WTC11 (cell line): ENCODE results near the gene RNF19B. TPM values are rescaled to one million over a fixed set of nuclear protein-coding genes. Genes with fewer than 3 reads are reported as not detected.

Source experiments
- ATAC-seq: fragments of 200-7000 bp; cut with Tn5 transposase; 2 replicates; pipeline ENCODE4 v1.10.0; 2021; ENCODE audit warnings: mild to moderate bottlenecking, moderate library complexity
- CTCF ChIA-PET: fragments of 300-600 bp; sonication (Branson Sonifier 250); formaldehyde crosslinking; loops from one replicate; lab custom pipeline; 2021; ENCODE audit warnings: antibody characterized with exemption; lab: Charles Lee
- POLR2A ChIA-PET: fragments of 350-600 bp; sonication (Branson Sonifier 250); formaldehyde crosslinking; loops from one replicate; lab custom pipeline; 2021; ENCODE audit warnings: antibody characterized with exemption; lab: Charles Lee
- DNase-seq: peaks from one replicate; pipeline ENCODE4 v3.0.0; 2021; ENCODE audit warnings: low spot score
- H3K27ac Mint-ChIP-seq: 2 replicates; pipeline ENCODE4 v1.8.0; 2021; ENCODE audit warnings: mixed read lengths
- H3K27me3 Mint-ChIP-seq: 2 replicates; pipeline ENCODE4 v1.8.0; 2021; ENCODE audit warnings: low read depth, mild to moderate bottlenecking, moderate library complexity, mixed read lengths
- H3K36me3 Mint-ChIP-seq: 2 replicates; pipeline ENCODE4 v1.8.0; 2021; ENCODE audit warnings: mixed read lengths
- H3K4me1 Mint-ChIP-seq: 2 replicates; pipeline ENCODE4 v1.8.0; 2022; ENCODE audit warnings: mixed read lengths
- H3K4me3 Mint-ChIP-seq: 2 replicates; pipeline ENCODE4 v1.8.0; 2021; ENCODE audit warnings: mild to moderate bottlenecking, moderate library complexity, mixed read lengths
- H3K9me3 Mint-ChIP-seq: 2 replicates; pipeline ENCODE4 v1.8.0; 2021; ENCODE audit warnings: mixed read lengths
- CREB1 ChIP-seq: sonication (generic); formaldehyde crosslinking; IDR thresholded peaks from 2 replicates; pipeline ENCODE4 v1.8.0; 2023; ENCODE audit warnings: mild to moderate bottlenecking, missing genetic modification reagents
- JUN ChIP-seq: sonication (generic); formaldehyde crosslinking; IDR thresholded peaks from 2 replicates; pipeline ENCODE4 v1.8.0; 2023; ENCODE audit warnings: mild to moderate bottlenecking, missing genetic modification reagents
- NFATC4 ChIP-seq: fragments of 250-450 bp; sonication (Bioruptor Pico); IDR thresholded peaks from 2 replicates; pipeline ENCODE4 v1.9.0; 2021; ENCODE audit warnings: mild to moderate bottlenecking
- OVOL2 ChIP-seq: fragments of 250-450 bp; sonication (Bioruptor Pico); IDR thresholded peaks from 2 replicates; pipeline ENCODE4 v1.9.0; 2021; ENCODE audit warnings: mild to moderate bottlenecking, borderline replicate concordance
- RELA ChIP-seq: sonication (generic); formaldehyde crosslinking; IDR thresholded peaks from 2 replicates; pipeline ENCODE4 v1.8.1; 2022; ENCODE audit warnings: missing genetic modification reagents, mild to moderate bottlenecking, borderline replicate concordance
- SMAD3 ChIP-seq: sonication (generic); formaldehyde crosslinking; IDR thresholded peaks from 2 replicates; pipeline ENCODE4 v1.8.0; 2022; ENCODE audit warnings: missing genetic modification reagents, mild to moderate bottlenecking, borderline replicate concordance
- ZBTB21 ChIP-seq: sonication (generic); formaldehyde crosslinking; IDR thresholded peaks from 2 replicates; pipeline ENCODE4 v1.8.1; 2023; ENCODE audit warnings: mild to moderate bottlenecking, missing genetic modification reagents, borderline replicate concordance
- ZNF138 ChIP-seq: sonication (generic); formaldehyde crosslinking; conservative IDR thresholded peaks from 2 replicates; pipeline ENCODE4 v1.8.1; 2022; ENCODE audit warnings: mild to moderate bottlenecking, moderate library complexity, missing genetic modification reagents
- total RNA-seq: library from RNA; stranded (reverse); gene quantifications from 3 replicates; pipeline ENCODE4 v1.2.3, GENCODE V29; 2021
- TF ChIP-seq, protein P1 (sequence below): fragments of 250-450 bp; sonication (Bioruptor Pico); IDR thresholded peaks from 2 replicates; pipeline ENCODE4 v1.8.0; 2021; ENCODE audit warnings: mild to moderate bottlenecking
- TF ChIP-seq, protein P2 (sequence below): sonication (generic); formaldehyde crosslinking; IDR thresholded peaks from 2 replicates; pipeline ENCODE4 v1.8.0; 2022; ENCODE audit warnings: mild to moderate bottlenecking, missing genetic modification reagents
- TF ChIP-seq, protein P3 (sequence below): sonication (generic); formaldehyde crosslinking; IDR thresholded peaks from 2 replicates; pipeline ENCODE4 v1.8.1; 2023; ENCODE audit warnings: mild to moderate bottlenecking, missing genetic modification reagents, moderate library complexity
- TF ChIP-seq, protein P4 (sequence below): sonication (generic); formaldehyde crosslinking; IDR thresholded peaks from 2 replicates; pipeline ENCODE4 v1.8.0; 2022; ENCODE audit warnings: mild to moderate bottlenecking, missing genetic modification reagents
- TF ChIP-seq, protein P5 (sequence below): sonication (generic); formaldehyde crosslinking; IDR thresholded peaks from 2 replicates; pipeline ENCODE4 v1.8.1; 2023; ENCODE audit warnings: mild to moderate bottlenecking, missing genetic modification reagents
- TF ChIP-seq, protein P6 (sequence below): fragments of 250-450 bp; sonication (Bioruptor Pico); IDR thresholded peaks from 2 replicates; pipeline ENCODE4 v1.9.0; 2021; ENCODE audit warnings: mild to moderate bottlenecking
- TF ChIP-seq, protein P7 (sequence below): sonication (generic); formaldehyde crosslinking; IDR thresholded peaks from 2 replicates; pipeline ENCODE4 v1.8.0; 2023; ENCODE audit warnings: missing genetic modification reagents, mild to moderate bottlenecking, borderline replicate concordance
- TF ChIP-seq, protein P8 (sequence below): sonication (generic); formaldehyde crosslinking; IDR thresholded peaks from 2 replicates; pipeline ENCODE4 v1.8.0; 2022; ENCODE audit warnings: mild to moderate bottlenecking, missing genetic modification reagents
- TF ChIP-seq, protein P9 (sequence below): sonication (generic); formaldehyde crosslinking; conservative IDR thresholded peaks from 2 replicates; pipeline ENCODE4 v1.8.1; 2023; ENCODE audit warnings: mild to moderate bottlenecking, low read depth, missing genetic modification reagents, moderate library complexity

Gene RNF19B
- total RNA-seq, 1 experiment from 2014 or later, result 21.9 TPM

DNA sequence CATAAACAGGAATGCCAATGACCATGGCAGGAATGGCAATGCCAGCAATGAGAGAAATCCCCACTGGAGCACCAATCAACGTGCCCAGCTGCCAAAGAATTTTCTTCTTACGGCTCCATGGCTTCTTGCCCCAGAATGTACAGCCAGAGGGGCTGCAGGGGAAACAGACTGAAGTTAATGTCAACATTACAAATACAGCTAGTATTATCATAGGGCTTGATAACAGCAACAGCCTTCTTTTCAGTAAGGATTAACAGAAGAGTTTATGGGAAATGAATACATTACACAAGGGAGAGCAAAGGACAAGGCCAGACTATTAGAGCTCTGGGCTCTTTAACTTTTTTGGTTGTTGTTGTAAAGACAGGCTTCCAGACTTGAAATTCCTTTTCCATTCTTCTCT, 18.2 kb downstream of the RNF19B start (continued):
- TF ChIP-seq, protein P1, sequence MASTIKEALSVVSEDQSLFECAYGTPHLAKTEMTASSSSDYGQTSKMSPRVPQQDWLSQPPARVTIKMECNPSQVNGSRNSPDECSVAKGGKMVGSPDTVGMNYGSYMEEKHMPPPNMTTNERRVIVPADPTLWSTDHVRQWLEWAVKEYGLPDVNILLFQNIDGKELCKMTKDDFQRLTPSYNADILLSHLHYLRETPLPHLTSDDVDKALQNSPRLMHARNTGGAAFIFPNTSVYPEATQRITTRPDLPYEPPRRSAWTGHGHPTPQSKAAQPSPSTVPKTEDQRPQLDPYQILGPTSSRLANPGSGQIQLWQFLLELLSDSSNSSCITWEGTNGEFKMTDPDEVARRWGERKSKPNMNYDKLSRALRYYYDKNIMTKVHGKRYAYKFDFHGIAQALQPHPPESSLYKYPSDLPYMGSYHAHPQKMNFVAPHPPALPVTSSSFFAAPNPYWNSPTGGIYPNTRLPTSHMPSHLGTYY (CRISPR knock-in tag), result no peak
- no peak for TF ChIP-seq ZNF138
- TF ChIP-seq, protein P2, sequence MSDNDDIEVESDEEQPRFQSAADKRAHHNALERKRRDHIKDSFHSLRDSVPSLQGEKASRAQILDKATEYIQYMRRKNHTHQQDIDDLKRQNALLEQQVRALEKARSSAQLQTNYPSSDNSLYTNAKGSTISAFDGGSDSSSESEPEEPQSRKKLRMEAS (CRISPR knock-in tag), result no peak
- TF ChIP-seq, protein P3, sequence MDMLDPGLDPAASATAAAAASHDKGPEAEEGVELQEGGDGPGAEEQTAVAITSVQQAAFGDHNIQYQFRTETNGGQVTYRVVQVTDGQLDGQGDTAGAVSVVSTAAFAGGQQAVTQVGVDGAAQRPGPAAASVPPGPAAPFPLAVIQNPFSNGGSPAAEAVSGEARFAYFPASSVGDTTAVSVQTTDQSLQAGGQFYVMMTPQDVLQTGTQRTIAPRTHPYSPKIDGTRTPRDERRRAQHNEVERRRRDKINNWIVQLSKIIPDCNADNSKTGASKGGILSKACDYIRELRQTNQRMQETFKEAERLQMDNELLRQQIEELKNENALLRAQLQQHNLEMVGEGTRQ (CRISPR knock-in tag), result no peak
- TF ChIP-seq, protein P4, sequence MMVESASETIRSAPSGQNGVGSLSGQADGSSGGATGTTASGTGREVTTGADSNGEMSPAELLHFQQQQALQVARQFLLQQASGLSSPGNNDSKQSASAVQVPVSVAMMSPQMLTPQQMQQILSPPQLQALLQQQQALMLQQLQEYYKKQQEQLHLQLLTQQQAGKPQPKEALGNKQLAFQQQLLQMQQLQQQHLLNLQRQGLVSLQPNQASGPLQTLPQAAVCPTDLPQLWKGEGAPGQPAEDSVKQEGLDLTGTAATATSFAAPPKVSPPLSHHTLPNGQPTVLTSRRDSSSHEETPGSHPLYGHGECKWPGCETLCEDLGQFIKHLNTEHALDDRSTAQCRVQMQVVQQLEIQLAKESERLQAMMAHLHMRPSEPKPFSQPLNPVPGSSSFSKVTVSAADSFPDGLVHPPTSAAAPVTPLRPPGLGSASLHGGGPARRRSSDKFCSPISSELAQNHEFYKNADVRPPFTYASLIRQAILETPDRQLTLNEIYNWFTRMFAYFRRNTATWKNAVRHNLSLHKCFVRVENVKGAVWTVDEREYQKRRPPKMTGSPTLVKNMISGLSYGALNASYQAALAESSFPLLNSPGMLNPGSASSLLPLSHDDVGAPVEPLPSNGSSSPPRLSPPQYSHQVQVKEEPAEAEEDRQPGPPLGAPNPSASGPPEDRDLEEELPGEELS (CRISPR knock-in tag), result no peak
- TF ChIP-seq, protein P5, sequence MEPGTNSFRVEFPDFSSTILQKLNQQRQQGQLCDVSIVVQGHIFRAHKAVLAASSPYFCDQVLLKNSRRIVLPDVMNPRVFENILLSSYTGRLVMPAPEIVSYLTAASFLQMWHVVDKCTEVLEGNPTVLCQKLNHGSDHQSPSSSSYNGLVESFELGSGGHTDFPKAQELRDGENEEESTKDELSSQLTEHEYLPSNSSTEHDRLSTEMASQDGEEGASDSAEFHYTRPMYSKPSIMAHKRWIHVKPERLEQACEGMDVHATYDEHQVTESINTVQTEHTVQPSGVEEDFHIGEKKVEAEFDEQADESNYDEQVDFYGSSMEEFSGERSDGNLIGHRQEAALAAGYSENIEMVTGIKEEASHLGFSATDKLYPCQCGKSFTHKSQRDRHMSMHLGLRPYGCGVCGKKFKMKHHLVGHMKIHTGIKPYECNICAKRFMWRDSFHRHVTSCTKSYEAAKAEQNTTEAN (CRISPR knock-in tag), result no peak

DNA sequence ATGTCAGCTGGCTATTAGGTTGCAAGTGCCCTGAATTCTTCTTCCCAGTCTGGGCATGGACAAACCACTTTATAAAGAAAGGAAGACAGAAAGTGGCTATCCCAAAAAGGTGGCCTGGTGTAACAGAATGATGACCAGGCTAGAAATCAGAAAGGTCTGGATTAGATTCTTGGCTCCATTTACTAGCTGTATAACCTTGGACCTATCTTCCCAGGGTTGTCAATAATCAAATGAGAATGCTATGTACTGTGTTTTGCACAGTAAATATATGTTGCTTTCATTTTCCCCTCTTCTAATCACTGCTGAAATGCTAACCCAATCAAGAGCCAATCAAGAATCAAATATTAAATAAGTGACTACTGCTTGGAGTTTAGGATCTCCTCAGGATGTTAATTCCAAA, 20.4 kb downstream of the RNF19B start:
- Mint-ChIP-seq H3K36me3 (peaks cover 36% of the 10 kb centered on the region), H3K4me3 (no peak overlapping the region), H3K27me3 (no peaks in the 10 kb centered on the region), H3K27ac (no peak overlapping the region), H3K4me1 (no peaks in the 10 kb centered on the region), H3K9me3 (no peaks in the 10 kb centered on the region)
- DNase-seq (no peak), ATAC-seq (no peak)
- ChIA-PET CTCF (no interaction called here), POLR2A (no interaction called here)
- TF ChIP-seq, protein P6, sequence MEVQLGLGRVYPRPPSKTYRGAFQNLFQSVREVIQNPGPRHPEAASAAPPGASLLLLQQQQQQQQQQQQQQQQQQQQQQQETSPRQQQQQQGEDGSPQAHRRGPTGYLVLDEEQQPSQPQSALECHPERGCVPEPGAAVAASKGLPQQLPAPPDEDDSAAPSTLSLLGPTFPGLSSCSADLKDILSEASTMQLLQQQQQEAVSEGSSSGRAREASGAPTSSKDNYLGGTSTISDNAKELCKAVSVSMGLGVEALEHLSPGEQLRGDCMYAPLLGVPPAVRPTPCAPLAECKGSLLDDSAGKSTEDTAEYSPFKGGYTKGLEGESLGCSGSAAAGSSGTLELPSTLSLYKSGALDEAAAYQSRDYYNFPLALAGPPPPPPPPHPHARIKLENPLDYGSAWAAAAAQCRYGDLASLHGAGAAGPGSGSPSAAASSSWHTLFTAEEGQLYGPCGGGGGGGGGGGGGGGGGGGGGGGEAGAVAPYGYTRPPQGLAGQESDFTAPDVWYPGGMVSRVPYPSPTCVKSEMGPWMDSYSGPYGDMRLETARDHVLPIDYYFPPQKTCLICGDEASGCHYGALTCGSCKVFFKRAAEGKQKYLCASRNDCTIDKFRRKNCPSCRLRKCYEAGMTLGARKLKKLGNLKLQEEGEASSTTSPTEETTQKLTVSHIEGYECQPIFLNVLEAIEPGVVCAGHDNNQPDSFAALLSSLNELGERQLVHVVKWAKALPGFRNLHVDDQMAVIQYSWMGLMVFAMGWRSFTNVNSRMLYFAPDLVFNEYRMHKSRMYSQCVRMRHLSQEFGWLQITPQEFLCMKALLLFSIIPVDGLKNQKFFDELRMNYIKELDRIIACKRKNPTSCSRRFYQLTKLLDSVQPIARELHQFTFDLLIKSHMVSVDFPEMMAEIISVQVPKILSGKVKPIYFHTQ, result no peak
- TF ChIP-seq, protein P7, sequence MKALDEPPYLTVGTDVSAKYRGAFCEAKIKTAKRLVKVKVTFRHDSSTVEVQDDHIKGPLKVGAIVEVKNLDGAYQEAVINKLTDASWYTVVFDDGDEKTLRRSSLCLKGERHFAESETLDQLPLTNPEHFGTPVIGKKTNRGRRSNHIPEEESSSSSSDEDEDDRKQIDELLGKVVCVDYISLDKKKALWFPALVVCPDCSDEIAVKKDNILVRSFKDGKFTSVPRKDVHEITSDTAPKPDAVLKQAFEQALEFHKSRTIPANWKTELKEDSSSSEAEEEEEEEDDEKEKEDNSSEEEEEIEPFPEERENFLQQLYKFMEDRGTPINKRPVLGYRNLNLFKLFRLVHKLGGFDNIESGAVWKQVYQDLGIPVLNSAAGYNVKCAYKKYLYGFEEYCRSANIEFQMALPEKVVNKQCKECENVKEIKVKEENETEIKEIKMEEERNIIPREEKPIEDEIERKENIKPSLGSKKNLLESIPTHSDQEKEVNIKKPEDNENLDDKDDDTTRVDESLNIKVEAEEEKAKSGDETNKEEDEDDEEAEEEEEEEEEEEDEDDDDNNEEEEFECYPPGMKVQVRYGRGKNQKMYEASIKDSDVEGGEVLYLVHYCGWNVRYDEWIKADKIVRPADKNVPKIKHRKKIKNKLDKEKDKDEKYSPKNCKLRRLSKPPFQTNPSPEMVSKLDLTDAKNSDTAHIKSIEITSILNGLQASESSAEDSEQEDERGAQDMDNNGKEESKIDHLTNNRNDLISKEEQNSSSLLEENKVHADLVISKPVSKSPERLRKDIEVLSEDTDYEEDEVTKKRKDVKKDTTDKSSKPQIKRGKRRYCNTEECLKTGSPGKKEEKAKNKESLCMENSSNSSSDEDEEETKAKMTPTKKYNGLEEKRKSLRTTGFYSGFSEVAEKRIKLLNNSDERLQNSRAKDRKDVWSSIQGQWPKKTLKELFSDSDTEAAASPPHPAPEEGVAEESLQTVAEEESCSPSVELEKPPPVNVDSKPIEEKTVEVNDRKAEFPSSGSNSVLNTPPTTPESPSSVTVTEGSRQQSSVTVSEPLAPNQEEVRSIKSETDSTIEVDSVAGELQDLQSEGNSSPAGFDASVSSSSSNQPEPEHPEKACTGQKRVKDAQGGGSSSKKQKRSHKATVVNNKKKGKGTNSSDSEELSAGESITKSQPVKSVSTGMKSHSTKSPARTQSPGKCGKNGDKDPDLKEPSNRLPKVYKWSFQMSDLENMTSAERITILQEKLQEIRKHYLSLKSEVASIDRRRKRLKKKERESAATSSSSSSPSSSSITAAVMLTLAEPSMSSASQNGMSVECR, result no peak
- TF ChIP-seq ZBTB21 (CRISPR knock-in tag) (no peak), RELA (no peak), OVOL2 (CRISPR knock-in tag) (no peak), SMAD3 (CRISPR knock-in tag) (no peak), JUN (no peak), NFATC4 (CRISPR knock-in tag) (no peak), CREB1 (CRISPR knock-in tag) (no peak)
- TF ChIP-seq, protein P8, sequence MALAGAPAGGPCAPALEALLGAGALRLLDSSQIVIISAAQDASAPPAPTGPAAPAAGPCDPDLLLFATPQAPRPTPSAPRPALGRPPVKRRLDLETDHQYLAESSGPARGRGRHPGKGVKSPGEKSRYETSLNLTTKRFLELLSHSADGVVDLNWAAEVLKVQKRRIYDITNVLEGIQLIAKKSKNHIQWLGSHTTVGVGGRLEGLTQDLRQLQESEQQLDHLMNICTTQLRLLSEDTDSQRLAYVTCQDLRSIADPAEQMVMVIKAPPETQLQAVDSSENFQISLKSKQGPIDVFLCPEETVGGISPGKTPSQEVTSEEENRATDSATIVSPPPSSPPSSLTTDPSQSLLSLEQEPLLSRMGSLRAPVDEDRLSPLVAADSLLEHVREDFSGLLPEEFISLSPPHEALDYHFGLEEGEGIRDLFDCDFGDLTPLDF, result no peak
- TF ChIP-seq, protein P9, sequence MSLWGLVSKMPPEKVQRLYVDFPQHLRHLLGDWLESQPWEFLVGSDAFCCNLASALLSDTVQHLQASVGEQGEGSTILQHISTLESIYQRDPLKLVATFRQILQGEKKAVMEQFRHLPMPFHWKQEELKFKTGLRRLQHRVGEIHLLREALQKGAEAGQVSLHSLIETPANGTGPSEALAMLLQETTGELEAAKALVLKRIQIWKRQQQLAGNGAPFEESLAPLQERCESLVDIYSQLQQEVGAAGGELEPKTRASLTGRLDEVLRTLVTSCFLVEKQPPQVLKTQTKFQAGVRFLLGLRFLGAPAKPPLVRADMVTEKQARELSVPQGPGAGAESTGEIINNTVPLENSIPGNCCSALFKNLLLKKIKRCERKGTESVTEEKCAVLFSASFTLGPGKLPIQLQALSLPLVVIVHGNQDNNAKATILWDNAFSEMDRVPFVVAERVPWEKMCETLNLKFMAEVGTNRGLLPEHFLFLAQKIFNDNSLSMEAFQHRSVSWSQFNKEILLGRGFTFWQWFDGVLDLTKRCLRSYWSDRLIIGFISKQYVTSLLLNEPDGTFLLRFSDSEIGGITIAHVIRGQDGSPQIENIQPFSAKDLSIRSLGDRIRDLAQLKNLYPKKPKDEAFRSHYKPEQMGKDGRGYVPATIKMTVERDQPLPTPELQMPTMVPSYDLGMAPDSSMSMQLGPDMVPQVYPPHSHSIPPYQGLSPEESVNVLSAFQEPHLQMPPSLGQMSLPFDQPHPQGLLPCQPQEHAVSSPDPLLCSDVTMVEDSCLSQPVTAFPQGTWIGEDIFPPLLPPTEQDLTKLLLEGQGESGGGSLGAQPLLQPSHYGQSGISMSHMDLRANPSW (CRISPR knock-in tag), result no peak
- TF ChIP-seq, protein P2 (CRISPR knock-in tag), result no peak
